A673 (cell line): ENCODE measurements around the gene MYLK. TPM values are rescaled to one million over a fixed set of nuclear protein-coding genes. Genes with fewer than 3 reads are reported as not detected.

Experiments used
- BruUV-seq: library from RNA; stranded (reverse); fragments of 400-500 nt; replicated peaks from 2 replicates; lab custom pipeline; 2021; lab: Mats Ljungman, UMichigan
- CTCF ChIA-PET: fragments of 300-600 bp; sonication (Branson Sonifier 250); formaldehyde crosslinking; loops from one replicate; lab custom pipeline; 2022; ENCODE audit warnings: antibody characterized with exemption; lab: Charles Lee
- POLR2A ChIA-PET: fragments of 300-600 bp; sonication (Branson Sonifier 250); formaldehyde crosslinking; loops from one replicate; lab custom pipeline; 2022; ENCODE audit warnings: antibody characterized with exemption; ENCODE audit not compliant: low non-redundant PET; lab: Charles Lee
- DNase-seq: peaks from one replicate; pipeline ENCODE4 v3.0.0-alpha.2; 2015; ENCODE audit warnings: low spot score
- H3K27ac ChIP-seq: fragments of 200-600 bp; sonication (generic); 2 replicates; pipeline ENCODE4 v1.5.1; 2016; ENCODE audit warnings: mixed run types, low read depth, mild to moderate bottlenecking, mixed read lengths, antibody characterized with exemption, low read length; ENCODE audit not compliant: poor library complexity, severe bottlenecking
- H3K27me3 ChIP-seq: fragments of 200-600 bp; sonication (generic); replicated peaks from 2 replicates; pipeline ENCODE4 v1.6.1; 2017; ENCODE audit warnings: mixed run types, low read depth, mild to moderate bottlenecking, mixed read lengths, antibody characterized with exemption, low read length; ENCODE audit not compliant: insufficient read depth, poor library complexity
- H3K36me3 ChIP-seq: fragments of 200-600 bp; sonication (generic); 2 replicates; pipeline ENCODE4 v1.6.1; 2016; ENCODE audit warnings: mixed run types, mild to moderate bottlenecking, mixed read lengths, antibody characterized with exemption, low read length; ENCODE audit not compliant: insufficient read depth, poor library complexity, severe bottlenecking
- H3K4me1 ChIP-seq: fragments of 200-600 bp; sonication (generic); 2 replicates; pipeline ENCODE4 v1.6.1; 2017; ENCODE audit warnings: mixed run types, mild to moderate bottlenecking, mixed read lengths, antibody characterized with exemption, low read length; ENCODE audit not compliant: insufficient read depth, poor library complexity, severe bottlenecking
- H3K4me3 ChIP-seq: fragments of 200-600 bp; sonication (generic); 2 replicates; pipeline ENCODE4 v1.5.1; 2016; ENCODE audit warnings: low read depth, mixed run types, mild to moderate bottlenecking, mixed read lengths, low read length; ENCODE audit not compliant: poor library complexity, severe bottlenecking
- H3K9me3 ChIP-seq: fragments of 200-600 bp; sonication (generic); 2 replicates; pipeline ENCODE4 v1.6.1; 2016; ENCODE audit warnings: mixed run types, low read depth, mild to moderate bottlenecking, mixed read lengths, antibody characterized with exemption, low read length; ENCODE audit not compliant: poor library complexity, severe bottlenecking
- EZH2 ChIP-seq: fragments of 200-600 bp; sonication (generic); IDR thresholded peaks from 2 replicates; pipeline ENCODE4 v1.6.1; 2017; ENCODE audit warnings: borderline replicate concordance, low read depth, mild to moderate bottlenecking, mixed read lengths, antibody characterized with exemption, low read length; ENCODE audit not compliant: poor library complexity, severe bottlenecking
- intact Hi-C: fragments of 100-400 bp; cut with micrococcal nuclease; formaldehyde crosslinking; loops from one replicate; pipeline ENCODE4 v1.10.0; 2022; ENCODE audit not compliant: unreplicated experiment
- total RNA-seq: library from RNA; stranded (reverse); gene quantifications from 2 replicates; pipeline ENCODE4 v1.2.3, GENCODE V29; 2021
- TF ChIP-seq, protein P1 (sequence below): fragments of 300-800, 200-600 bp; sonication (generic); conservative IDR thresholded peaks from 2 replicates; pipeline ENCODE4 v1.5.1; 2017; ENCODE audit warnings: low read depth, mild to moderate bottlenecking, antibody characterized with exemption, low read length, moderate library complexity, mixed read lengths

The MYLK gene
- total RNA-seq, 1 experiment from 2014 or later, result 3.9 TPM

GRCh38 chr3:123884993-123885392 lies 861 bp upstream of the MYLK start:
- BruUV-seq, result no TSS peak
- ChIA-PET POLR2A (no interaction called here), CTCF (no interaction called here)

GRCh38 chr3:123883701-123884202 lies 380 bp downstream of the MYLK start:
- peaks cover 29% of the 10 kb centered on the region for H3K27me3 ChIP-seq
- peak overlapping the region; percentile 46 for H3K4me3 ChIP-seq
- no peak overlapping the region for H3K27ac ChIP-seq
- ChIA-PET CTCF (interaction anchor here (0.7 kb wide), 1 partner anchor 160 kb away, joined by 3 read pairs; no protein-coding TSS in a partner anchor), POLR2A (no interaction called here)
- intact Hi-C loops, result no loop called here
- H3K4me1 ChIP-seq, result no peaks in the 10 kb centered on the region
- H3K36me3 ChIP-seq, result no peaks in the 10 kb centered on the region
- BruUV-seq, result no TSS peak
- peak; percentile 15 for DNase-seq
- no peaks in the 10 kb centered on the region for H3K9me3 ChIP-seq
- TF ChIP-seq EZH2, result no peak
- TF ChIP-seq, protein P1, sequence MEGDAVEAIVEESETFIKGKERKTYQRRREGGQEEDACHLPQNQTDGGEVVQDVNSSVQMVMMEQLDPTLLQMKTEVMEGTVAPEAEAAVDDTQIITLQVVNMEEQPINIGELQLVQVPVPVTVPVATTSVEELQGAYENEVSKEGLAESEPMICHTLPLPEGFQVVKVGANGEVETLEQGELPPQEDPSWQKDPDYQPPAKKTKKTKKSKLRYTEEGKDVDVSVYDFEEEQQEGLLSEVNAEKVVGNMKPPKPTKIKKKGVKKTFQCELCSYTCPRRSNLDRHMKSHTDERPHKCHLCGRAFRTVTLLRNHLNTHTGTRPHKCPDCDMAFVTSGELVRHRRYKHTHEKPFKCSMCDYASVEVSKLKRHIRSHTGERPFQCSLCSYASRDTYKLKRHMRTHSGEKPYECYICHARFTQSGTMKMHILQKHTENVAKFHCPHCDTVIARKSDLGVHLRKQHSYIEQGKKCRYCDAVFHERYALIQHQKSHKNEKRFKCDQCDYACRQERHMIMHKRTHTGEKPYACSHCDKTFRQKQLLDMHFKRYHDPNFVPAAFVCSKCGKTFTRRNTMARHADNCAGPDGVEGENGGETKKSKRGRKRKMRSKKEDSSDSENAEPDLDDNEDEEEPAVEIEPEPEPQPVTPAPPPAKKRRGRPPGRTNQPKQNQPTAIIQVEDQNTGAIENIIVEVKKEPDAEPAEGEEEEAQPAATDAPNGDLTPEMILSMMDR, result no peak

More at GRCh38 chr3:123884993-123885392, 861 bp upstream of the MYLK start:
- Histone ChIP-seq H3K4me1 (no peaks in the 10 kb centered on the region), H3K36me3 (no peaks in the 10 kb centered on the region), H3K4me3 (peak overlapping the region; percentile 46), H3K9me3 (no peaks in the 10 kb centered on the region), H3K27me3 (peaks cover 29% of the 10 kb centered on the region), H3K27ac (no peak overlapping the region)
- intact Hi-C loops, result no loop called here
- TF ChIP-seq, protein P1, result no peak
- no peak for TF ChIP-seq EZH2
- no peak for DNase-seq

DNA sequence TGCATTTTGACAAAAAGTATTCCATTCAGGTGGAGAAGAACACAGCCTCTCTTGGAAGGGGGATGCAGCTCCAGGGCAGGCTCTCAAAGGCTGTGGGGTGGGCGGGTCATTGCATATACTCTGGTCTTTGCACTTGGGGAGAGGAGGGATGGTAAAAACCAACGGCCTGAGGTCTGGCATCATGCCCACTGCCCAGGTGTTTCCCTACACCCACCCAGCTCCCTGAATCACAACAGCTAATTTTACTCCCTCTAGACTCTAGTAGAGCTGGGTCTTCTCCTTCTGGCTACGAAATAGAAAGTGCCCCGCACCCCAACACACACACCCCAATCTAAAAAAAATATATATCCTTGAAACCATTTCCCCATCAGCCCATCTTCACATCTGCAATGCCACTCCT lies 1.0 kb downstream of the MYLK start:
- intact Hi-C loops, result no loop called here
- H3K36me3 ChIP-seq, result no peaks in the 10 kb centered on the region

More for the DNA sequence above, 1.0 kb downstream of the MYLK start:
- TF ChIP-seq, protein P1, result no peak
- no peak for TF ChIP-seq EZH2
- peaks cover 29% of the 10 kb centered on the region for H3K27me3 ChIP-seq
- no peak overlapping the region for H3K27ac ChIP-seq
- CTCF ChIA-PET, result interaction anchor here (0.7 kb wide), 1 partner anchor 159 kb away, joined by 3 read pairs; no protein-coding TSS in a partner anchor
- no peaks in the 10 kb centered on the region for H3K4me1 ChIP-seq
- POLR2A ChIA-PET, result no interaction called here
- DNase-seq, result no peak
- no TSS peak for BruUV-seq
- no peaks in the 10 kb centered on the region for H3K9me3 ChIP-seq
- H3K4me3 ChIP-seq, result no peak overlapping the region
